Loucy (cell line): Measurements from ENCODE around the gene NHLRC2.
A peak's percentile ranks its signal among the peaks of the same experiment; 100 is the strongest.

Source experiments
- H2AFZ ChIP-seq: fragments of 200-600 bp; sonication (generic); 2 replicates; pipeline ENCODE4 v1.6.0; 2016; ENCODE audit warnings: antibody characterized with exemption, mild to moderate bottlenecking, low read length, moderate library complexity
- H3F3A ChIP-seq: fragments of 200-600 bp; 2 replicates; pipeline ENCODE4 v1.6.0; 2016; ENCODE audit warnings: antibody characterized with exemption, low read depth, mild to moderate bottlenecking
- H3K27me3 ChIP-seq: fragments of 200-600 bp; sonication (generic); 2 replicates; pipeline ENCODE4 v1.6.1; 2014; ENCODE audit warnings: low read length, mild to moderate bottlenecking; ENCODE audit not compliant: insufficient read depth, poor library complexity, severe bottlenecking
- H3K36me3 ChIP-seq: fragments of 200-600 bp; sonication (generic); 2 replicates; pipeline ENCODE4 v1.6.1; 2016; ENCODE audit warnings: low read length; ENCODE audit not compliant: insufficient read depth
- H3K4me1 ChIP-seq: fragments of 200-600 bp; sonication (generic); 2 replicates; pipeline ENCODE4 v1.5.1; 2014; ENCODE audit warnings: low read length, mild to moderate bottlenecking; ENCODE audit not compliant: insufficient read depth, poor library complexity, severe bottlenecking
- H3K4me2 ChIP-seq: fragments of 200-600 bp; sonication (generic); 2 replicates; pipeline ENCODE4 v1.6.0; 2014; ENCODE audit warnings: antibody characterized with exemption, low read length, low read depth, mild to moderate bottlenecking; ENCODE audit not compliant: poor library complexity, severe bottlenecking
- H3K4me3 ChIP-seq: fragments of 200-600 bp; sonication (generic); 2 replicates; pipeline ENCODE4 v1.5.1; 2014; ENCODE audit warnings: low read length, mild to moderate bottlenecking, mixed read lengths; ENCODE audit not compliant: poor library complexity, severe bottlenecking
- H3K79me2 ChIP-seq: fragments of 200-600 bp; sonication (generic); 2 replicates; pipeline ENCODE4 v1.6.1; 2014; ENCODE audit warnings: low read length; ENCODE audit not compliant: insufficient read depth
- H3K9ac ChIP-seq: fragments of 200-600 bp; sonication (generic); 2 replicates; pipeline ENCODE4 v1.6.0; 2014; ENCODE audit warnings: mild to moderate bottlenecking, low read depth, low read length, moderate library complexity; ENCODE audit not compliant: poor library complexity, severe bottlenecking
- H3K9me2 ChIP-seq: fragments of 200-600 bp; sonication (generic); replicated peaks from 2 replicates; pipeline ENCODE4 v1.6.1; 2016; ENCODE audit warnings: low read depth, low read length, mixed read lengths
- H3K9me3 ChIP-seq: fragments of 200-600 bp; sonication (generic); 2 replicates; pipeline ENCODE4 v1.6.1; 2014; ENCODE audit warnings: mild to moderate bottlenecking, antibody characterized with exemption, low read length, low read depth; ENCODE audit not compliant: insufficient read depth
- H4K20me1 ChIP-seq: fragments of 200-600 bp; sonication (generic); 2 replicates; pipeline ENCODE4 v1.6.0; 2014; ENCODE audit warnings: antibody characterized with exemption, low read length, mild to moderate bottlenecking; ENCODE audit not compliant: insufficient read depth, poor library complexity, severe bottlenecking
- EZH2phosphoT487 ChIP-seq: fragments of 200-600 bp; IDR thresholded peaks from 2 replicates; pipeline ENCODE4 v1.6.1; 2018; ENCODE audit warnings: antibody characterized with exemption, mild to moderate bottlenecking, moderate library complexity, borderline replicate concordance
- TF ChIP-seq, protein P1 (sequence below): fragments of 200-600 bp; sonication (generic); conservative IDR thresholded peaks from 2 replicates; pipeline ENCODE4 v1.5.1; 2014; ENCODE audit warnings: mild to moderate bottlenecking, antibody characterized with exemption, low read length

NHLRC2 gene

DNA sequence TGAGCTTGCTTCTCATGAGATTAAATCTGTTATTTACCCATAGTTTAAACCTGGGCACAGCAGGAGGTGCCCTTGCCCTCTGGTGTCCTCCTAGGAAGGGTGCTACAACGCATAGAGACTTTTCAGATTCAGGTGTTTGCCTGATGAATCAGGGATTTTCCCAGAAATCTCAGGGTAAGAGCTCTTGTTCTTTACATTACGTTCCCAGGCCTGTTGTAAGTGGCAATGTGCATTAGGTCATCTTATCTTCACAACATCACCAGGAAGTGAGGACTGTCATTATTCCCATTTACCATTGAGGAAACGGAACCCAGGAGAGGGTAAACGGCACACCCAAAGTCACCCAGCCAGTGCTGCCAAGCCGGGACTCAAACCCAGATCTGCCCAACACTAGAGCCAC is 73.0 kb downstream of the NHLRC2 start:
- H3K9me2 ChIP-seq = no peaks in the 10 kb centered on the region

DNA sequence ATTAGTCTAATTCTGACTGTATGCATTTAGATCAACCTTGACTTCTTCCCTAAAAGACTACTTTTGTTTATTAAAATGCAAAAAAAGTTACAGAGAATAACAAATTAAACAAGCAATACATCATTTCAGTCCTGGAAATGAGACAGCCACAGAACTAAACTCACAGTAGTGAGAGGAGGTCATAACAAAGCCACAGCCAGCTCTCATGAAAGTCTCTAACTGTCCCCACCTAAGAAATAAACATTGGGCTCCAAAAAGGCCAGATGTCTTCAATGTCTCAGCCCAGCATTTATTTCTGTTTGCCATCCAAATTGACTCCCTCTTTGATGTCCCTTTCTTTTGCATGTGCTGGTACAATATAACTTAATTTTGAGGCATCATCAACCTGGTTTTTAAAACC is 74.4 kb downstream of the NHLRC2 start:
- peak overlapping the region; percentile 19 for H3K4me2 ChIP-seq
- no peaks in the 10 kb centered on the region for H4K20me1 ChIP-seq
- no peaks in the 10 kb centered on the region for H3K79me2 ChIP-seq

More for the DNA sequence above, 73.0 kb downstream of the NHLRC2 start:
- Histone ChIP-seq H3K4me2 (no peak overlapping the region), H3K9ac (no peak overlapping the region), H3K36me3 (no peaks in the 10 kb centered on the region), H3K9me3 (peaks cover 3% of the 10 kb centered on the region; the same call in 1 of the 2 replicates), H3K27me3 (no peaks in the 10 kb centered on the region), H3K4me3 (no peak overlapping the region), H2AFZ (no peak overlapping the region), H3K79me2 (no peaks in the 10 kb centered on the region), H3K4me1 (peaks cover 41% of the 10 kb centered on the region), H3F3A (no peaks in the 10 kb centered on the region), H4K20me1 (no peaks in the 10 kb centered on the region)
- no peak for TF ChIP-seq EZH2phosphoT487
- TF ChIP-seq, protein P1, sequence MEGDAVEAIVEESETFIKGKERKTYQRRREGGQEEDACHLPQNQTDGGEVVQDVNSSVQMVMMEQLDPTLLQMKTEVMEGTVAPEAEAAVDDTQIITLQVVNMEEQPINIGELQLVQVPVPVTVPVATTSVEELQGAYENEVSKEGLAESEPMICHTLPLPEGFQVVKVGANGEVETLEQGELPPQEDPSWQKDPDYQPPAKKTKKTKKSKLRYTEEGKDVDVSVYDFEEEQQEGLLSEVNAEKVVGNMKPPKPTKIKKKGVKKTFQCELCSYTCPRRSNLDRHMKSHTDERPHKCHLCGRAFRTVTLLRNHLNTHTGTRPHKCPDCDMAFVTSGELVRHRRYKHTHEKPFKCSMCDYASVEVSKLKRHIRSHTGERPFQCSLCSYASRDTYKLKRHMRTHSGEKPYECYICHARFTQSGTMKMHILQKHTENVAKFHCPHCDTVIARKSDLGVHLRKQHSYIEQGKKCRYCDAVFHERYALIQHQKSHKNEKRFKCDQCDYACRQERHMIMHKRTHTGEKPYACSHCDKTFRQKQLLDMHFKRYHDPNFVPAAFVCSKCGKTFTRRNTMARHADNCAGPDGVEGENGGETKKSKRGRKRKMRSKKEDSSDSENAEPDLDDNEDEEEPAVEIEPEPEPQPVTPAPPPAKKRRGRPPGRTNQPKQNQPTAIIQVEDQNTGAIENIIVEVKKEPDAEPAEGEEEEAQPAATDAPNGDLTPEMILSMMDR = 0 out of 2 replicates have a peak, but pooled peaks have one; percentile 17

DNA sequence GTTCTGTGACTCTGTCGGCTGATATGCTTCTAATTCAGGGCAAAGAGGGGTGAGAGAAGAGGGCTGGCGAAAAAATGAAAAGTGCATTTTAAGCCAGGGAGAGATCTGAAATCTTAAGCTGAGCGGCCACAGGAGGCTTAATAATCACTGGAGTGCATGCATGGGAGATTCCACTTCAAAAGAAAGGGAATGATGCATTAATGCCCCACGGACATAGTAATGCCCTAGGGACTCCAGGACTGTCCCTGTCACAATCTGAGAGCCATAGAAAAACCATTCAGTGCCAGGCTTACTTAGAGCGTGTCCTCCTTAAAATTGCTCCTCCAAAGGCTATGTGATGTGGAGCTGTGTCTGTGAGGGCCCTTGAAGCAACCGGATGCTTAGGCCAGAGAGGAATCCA is 75.1 kb downstream of the NHLRC2 start:
- no peak overlapping the region for H3K4me3 ChIP-seq
- no peaks in the 10 kb centered on the region for H3F3A ChIP-seq
- no peaks in the 10 kb centered on the region for H4K20me1 ChIP-seq
- no peaks in the 10 kb centered on the region for H3K27me3 ChIP-seq
- H3K9ac ChIP-seq = peak overlapping the region; percentile 49
- no peaks in the 10 kb centered on the region for H3K79me2 ChIP-seq
- H3K9me3 ChIP-seq = peaks cover 3% of the 10 kb centered on the region; the same call in 1 of the 2 replicates
- TF ChIP-seq, protein P1 = no peak
- no peak for TF ChIP-seq EZH2phosphoT487
- H3K4me2 ChIP-seq = peak overlapping the region; percentile 19
- H3K36me3 ChIP-seq = no peaks in the 10 kb centered on the region
- no peaks in the 10 kb centered on the region for H3K9me2 ChIP-seq
- H3K4me1 ChIP-seq = peaks cover 33% of the 10 kb centered on the region
- H2AFZ ChIP-seq = peak overlapping the region; percentile 40

More for the DNA sequence above, 74.4 kb downstream of the NHLRC2 start:
- Histone ChIP-seq H3K9me2 (no peaks in the 10 kb centered on the region), H3K4me3 (no peak overlapping the region), H2AFZ (peak overlapping the region; percentile 40), H3K9ac (peak overlapping the region; percentile 49), H3K36me3 (no peaks in the 10 kb centered on the region), H3K4me1 (peaks cover 33% of the 10 kb centered on the region), H3K9me3 (peaks cover 3% of the 10 kb centered on the region; the same call in 1 of the 2 replicates), H3K27me3 (no peaks in the 10 kb centered on the region), H3F3A (no peaks in the 10 kb centered on the region)
- TF ChIP-seq, protein P1 = no peak
- no peak for TF ChIP-seq EZH2phosphoT487
